Measurements from ENCODE around the gene CORO2B.

The CORO2B gene

GRCh38 chr15:68775671-68776476 is 197.1 kb downstream of the CORO2B start:
- DNase-seq (ENCODE audit: low read depth) = no peak

- no peak for DNase-seq (ENCODE audit: low read depth)
Measured at GRCh38 chr15:68776477-68777270, 197.9 kb downstream of the CORO2B start.
